ENCODE results near the gene RTKN2.
A peak's percentile ranks its signal among the peaks of the same experiment; 100 is the strongest.
"Not testable (repeated sequence)": the region's sequence is repeated elsewhere in the genome, so short reads cannot be mapped to it uniquely, and the experiment has no call there.

Gene RTKN2

DNA sequence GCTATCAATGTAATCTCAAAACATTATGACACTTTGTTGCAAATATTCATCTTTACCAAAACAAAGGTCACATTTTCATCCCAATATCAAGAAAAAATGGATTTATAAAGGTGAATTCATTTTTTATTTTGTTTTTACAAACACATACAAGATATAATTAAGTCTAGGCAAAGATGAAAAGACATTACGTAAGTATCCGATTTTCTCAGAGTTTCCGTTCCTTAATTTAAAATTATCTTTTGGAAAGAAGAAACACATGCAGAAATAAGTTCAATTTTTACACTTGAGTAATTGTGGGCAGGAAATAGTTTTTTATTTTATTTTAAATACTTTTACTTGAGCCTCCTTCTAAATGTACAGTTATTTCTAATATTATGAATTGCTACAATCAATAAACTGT is 24.6 kb downstream of the RTKN2 start:
- peaks cover 17% of the 10 kb centered on the region for H3K4me1 Mint-ChIP-seq
- no peak overlapping the region for H3K27ac Mint-ChIP-seq
- no peak overlapping the region for H3K4me3 Mint-ChIP-seq
- H3K36me3 Mint-ChIP-seq (ENCODE audit: low read depth): peaks cover 5% of the 10 kb centered on the region
- no peaks in the 10 kb centered on the region for H3K27me3 Mint-ChIP-seq (ENCODE audit: low read depth)
- TF ChIP-seq, protein P1, sequence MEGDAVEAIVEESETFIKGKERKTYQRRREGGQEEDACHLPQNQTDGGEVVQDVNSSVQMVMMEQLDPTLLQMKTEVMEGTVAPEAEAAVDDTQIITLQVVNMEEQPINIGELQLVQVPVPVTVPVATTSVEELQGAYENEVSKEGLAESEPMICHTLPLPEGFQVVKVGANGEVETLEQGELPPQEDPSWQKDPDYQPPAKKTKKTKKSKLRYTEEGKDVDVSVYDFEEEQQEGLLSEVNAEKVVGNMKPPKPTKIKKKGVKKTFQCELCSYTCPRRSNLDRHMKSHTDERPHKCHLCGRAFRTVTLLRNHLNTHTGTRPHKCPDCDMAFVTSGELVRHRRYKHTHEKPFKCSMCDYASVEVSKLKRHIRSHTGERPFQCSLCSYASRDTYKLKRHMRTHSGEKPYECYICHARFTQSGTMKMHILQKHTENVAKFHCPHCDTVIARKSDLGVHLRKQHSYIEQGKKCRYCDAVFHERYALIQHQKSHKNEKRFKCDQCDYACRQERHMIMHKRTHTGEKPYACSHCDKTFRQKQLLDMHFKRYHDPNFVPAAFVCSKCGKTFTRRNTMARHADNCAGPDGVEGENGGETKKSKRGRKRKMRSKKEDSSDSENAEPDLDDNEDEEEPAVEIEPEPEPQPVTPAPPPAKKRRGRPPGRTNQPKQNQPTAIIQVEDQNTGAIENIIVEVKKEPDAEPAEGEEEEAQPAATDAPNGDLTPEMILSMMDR (IDR thresholded peaks at IDR 0.05; ENCODE audit: unreplicated experiment in 3 of 3): no peak
- peaks cover 5% of the 10 kb centered on the region for H3K9me3 Mint-ChIP-seq

DNA sequence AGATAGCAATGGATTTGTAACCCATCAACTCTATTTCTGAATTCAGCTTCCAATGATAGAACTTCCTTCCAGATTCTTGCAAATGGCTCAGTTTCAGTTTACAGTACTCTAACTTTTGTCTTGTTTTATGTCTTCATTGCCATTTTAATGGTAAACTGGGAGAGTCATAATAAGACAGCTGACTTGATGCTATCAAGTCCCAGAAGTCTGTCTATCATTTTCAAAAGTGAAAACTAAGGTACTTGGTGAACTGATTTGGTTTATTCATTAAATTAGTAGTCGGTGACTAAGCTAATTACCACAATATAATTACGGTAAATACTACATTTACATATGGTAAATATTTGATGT is 25.0 kb downstream of the RTKN2 start:
- Mint-ChIP-seq H3K27me3 (ENCODE audit: low read depth) (no peaks in the 10 kb centered on the region), H3K9me3 (peaks cover 5% of the 10 kb centered on the region), H3K27ac (peak overlapping the region; percentile 58 to 88 (median 68)), H3K4me3 (no peak overlapping the region), H3K4me1 (peaks cover 17% of the 10 kb centered on the region), H3K36me3 (ENCODE audit: low read depth) (peaks cover 5% of the 10 kb centered on the region)
- TF ChIP-seq, protein P1 (IDR thresholded peaks at IDR 0.05; ENCODE audit: unreplicated experiment in 3 of 3): no peak

DNA sequence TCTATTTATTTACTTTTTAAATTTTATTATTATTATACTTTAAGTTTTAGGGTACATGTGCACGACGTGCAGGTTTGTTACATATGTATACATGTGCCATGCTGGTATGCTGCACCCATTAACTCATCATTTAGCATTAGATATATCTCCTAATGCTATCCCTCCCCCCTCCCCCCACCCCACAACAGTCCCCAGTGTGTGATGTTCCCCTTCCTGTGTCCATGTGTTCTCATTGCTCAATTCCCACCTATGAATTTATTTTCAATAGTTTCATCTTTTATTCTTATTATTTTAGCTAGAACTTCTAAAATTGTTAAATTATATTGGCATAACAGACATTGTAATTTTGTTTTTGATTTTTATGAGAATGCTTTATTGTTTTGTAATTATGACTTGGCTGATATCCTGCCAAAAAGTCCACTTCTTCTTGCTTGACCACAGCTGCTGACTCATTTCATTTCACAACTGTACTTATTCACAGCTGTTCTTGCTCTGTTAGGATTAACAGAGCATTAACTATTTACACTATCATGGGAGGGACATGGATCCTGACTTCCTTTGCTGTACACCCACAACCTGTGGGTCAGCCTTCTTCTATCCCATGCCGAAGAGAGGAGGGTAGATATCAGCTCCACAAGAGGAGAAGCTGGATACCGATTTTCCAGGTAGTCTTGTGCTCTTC is 25.5 kb downstream of the RTKN2 start:
- not testable (repeated sequence) for H3K36me3 Mint-ChIP-seq (ENCODE audit: low read depth); H3K4me3 Mint-ChIP-seq; H3K9me3 Mint-ChIP-seq; H3K27me3 Mint-ChIP-seq (ENCODE audit: low read depth)
- H3K27ac Mint-ChIP-seq: peak overlapping the region; percentile 58 to 88 (median 68)
- H3K4me1 Mint-ChIP-seq: peaks cover 17% of the 10 kb centered on the region

DNA sequence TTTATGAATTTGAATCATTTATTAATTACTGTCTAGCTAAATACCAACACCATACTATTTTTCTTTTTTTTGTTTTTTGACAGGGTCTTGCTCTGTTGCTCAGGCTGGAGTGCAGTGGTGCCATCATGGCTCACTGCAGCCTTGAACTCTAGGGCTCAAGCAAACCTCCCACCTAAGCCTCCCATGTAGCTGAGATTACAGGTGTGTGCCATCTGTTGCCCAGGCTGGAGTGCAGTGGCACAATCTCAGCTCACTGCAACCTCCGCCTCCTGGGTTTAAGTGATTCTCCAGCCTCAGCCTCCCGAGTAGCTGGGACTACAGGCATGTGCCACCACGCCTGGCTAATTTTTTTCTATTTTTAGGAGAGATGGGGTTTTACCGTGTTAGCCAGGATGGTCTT is 27.1 kb downstream of the RTKN2 start:
- H3K4me3 Mint-ChIP-seq; H3K27ac Mint-ChIP-seq; H3K9me3 Mint-ChIP-seq; H3K36me3 Mint-ChIP-seq (ENCODE audit: low read depth); H3K27me3 Mint-ChIP-seq (ENCODE audit: low read depth): not testable (repeated sequence)
- H3K4me1 Mint-ChIP-seq: peaks cover 17% of the 10 kb centered on the region

DNA sequence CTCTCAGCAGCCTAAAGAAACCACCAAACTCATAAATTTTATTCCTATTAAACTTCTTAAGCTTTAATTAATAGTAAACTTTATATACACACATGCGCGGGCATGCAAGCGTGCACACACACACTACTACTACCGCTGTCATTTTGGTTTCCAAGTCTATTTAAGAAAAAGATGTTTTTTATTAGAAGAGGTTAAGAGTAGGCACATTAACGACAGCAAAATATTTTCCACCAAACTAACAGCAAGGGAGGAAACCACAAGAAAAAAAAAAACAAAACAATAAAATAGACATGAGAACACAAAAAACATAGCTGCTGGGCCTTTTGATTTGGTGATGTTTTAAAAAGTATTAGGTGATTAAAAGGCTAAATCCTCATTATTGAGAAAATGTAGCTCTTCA is 28.6 kb downstream of the RTKN2 start:
- TF ChIP-seq, protein P1 (IDR thresholded peaks at IDR 0.05; ENCODE audit: unreplicated experiment in 3 of 3): no peak
- Mint-ChIP-seq H3K9me3 (peaks cover 5% of the 10 kb centered on the region), H3K27me3 (ENCODE audit: low read depth) (no peaks in the 10 kb centered on the region), H3K36me3 (ENCODE audit: low read depth) (peaks cover 5% of the 10 kb centered on the region), H3K27ac (peak overlapping the region in 1 of 3 experiments; percentile 59), H3K4me3 (no peak overlapping the region), H3K4me1 (peaks cover 16% of the 10 kb centered on the region)

DNA sequence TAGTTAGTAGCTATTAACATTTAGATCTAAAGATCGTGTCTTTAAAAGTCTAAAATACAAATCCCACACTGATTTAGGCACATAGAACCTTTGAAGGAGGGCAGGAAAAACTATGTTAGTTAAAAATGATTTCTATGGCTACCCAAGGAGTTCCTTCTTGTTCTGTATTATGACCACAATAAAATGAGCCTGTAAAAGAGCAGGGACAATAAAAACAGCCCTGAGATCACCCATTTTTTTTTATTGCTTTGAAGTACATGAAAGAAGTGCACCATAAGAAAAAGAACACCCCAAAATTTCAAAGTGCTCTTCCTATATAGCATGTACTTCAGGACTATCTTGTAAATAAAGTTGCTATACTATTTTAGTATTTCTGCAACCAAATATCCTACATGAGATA is 29.8 kb downstream of the RTKN2 start:
- TF ChIP-seq, protein P1 (IDR thresholded peaks at IDR 0.05; ENCODE audit: unreplicated experiment in 3 of 3): no peak
- Mint-ChIP-seq H3K36me3 (ENCODE audit: low read depth) (peaks cover 5% of the 10 kb centered on the region), H3K27me3 (ENCODE audit: low read depth) (no peaks in the 10 kb centered on the region), H3K27ac (no peak overlapping the region), H3K4me1 (peaks cover 10% of the 10 kb centered on the region), H3K4me3 (no peak overlapping the region), H3K9me3 (peaks cover 5% of the 10 kb centered on the region)

DNA sequence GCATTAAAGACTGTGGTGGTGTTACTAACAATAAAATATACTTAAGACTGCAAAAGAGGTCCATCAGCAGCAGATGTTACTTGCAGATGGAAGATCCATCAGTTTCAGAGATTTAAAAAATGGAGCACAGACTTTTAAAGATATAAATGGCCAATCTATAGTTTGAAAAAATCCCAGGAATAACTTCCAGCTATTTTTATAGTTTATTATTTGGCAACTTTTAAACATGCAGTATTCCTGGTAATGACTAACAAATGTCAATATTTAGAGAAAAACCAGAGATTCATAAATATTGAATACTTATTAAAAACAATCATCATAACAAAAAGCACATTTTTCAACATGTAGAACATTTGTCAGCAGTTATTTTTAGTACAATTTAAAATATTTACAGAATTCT is 30.7 kb downstream of the RTKN2 start:
- Mint-ChIP-seq H3K4me1 (peaks cover 10% of the 10 kb centered on the region), H3K27ac (no peak overlapping the region), H3K9me3 (no peaks in the 10 kb centered on the region), H3K4me3 (no peak overlapping the region), H3K27me3 (ENCODE audit: low read depth) (no peaks in the 10 kb centered on the region), H3K36me3 (ENCODE audit: low read depth) (no peaks in the 10 kb centered on the region)
- TF ChIP-seq, protein P1 (IDR thresholded peaks at IDR 0.05; ENCODE audit: unreplicated experiment in 3 of 3): no peak

Data from nephron (organoid).